SKM-1 treated with dmso at 0.1 percent for 144 hours (cell line): ENCODE results near the gene TAOK2.

Experiments used
- DNase-seq: peaks from one replicate; lab custom pipeline; 2025; ENCODE audit not compliant: unreplicated experiment; lab: John Stamatoyannopoulos, UW

Gene TAOK2

GRCh38 chr16:29987371-29988085, 13.9 kb downstream of the TAOK2 start:
- no peak for DNase-seq

- DNase-seq: no peak
Measured at GRCh38 chr16:29988346-29989075, 14.8 kb downstream of the TAOK2 start.

- no peak for DNase-seq
Measured at GRCh38 chr16:29989111-29989858, 15.6 kb downstream of the TAOK2 start.

GRCh38 chr16:29990034-29990433, 16.4 kb downstream of the TAOK2 start:
- DNase-seq: no peak

GRCh38 chr16:29990883-29991570, 17.4 kb downstream of the TAOK2 start:
- no peak for DNase-seq

- DNase-seq: no peak
Measured at GRCh38 chr16:29991571-29991904, 17.9 kb downstream of the TAOK2 start.

GRCh38 chr16:29992344-29992967, 18.8 kb downstream of the TAOK2 start:
- DNase-seq: no peak

- DNase-seq: no peak
Measured at GRCh38 chr16:29993191-29993902, 19.7 kb downstream of the TAOK2 start.

- no peak for DNase-seq
Measured at GRCh38 chr16:29993903-29994599, 20.4 kb downstream of the TAOK2 start.

GRCh38 chr16:29994600-29995323, 21.1 kb downstream of the TAOK2 start:
- no peak for DNase-seq

- DNase-seq: peak; percentile 79
Measured at GRCh38 chr16:29995324-29995910, 21.7 kb downstream of the TAOK2 start, which contains the start of gene HIRIP3. TSS of gene HIRIP3 (minus strand) at chr16:29995617. CDS start at chr16:29995605, 12 bp downstream.

GRCh38 chr16:29995911-29996765, 22.5 kb downstream of the TAOK2 start, which contains the start of gene INO80E:
TSS of gene INO80E (plus strand) at chr16:29996241. CDS start at chr16:29996311, 70 bp downstream.
- DNase-seq: peak; percentile 92

GRCh38 chr16:29996766-29997250, 23.1 kb downstream of the TAOK2 start:
- DNase-seq: no peak

GRCh38 chr16:29999605-30000004, 25.9 kb downstream of the TAOK2 start:
- DNase-seq: no peak

- no peak for DNase-seq
Measured at GRCh38 chr16:30000735-30001631, 27.3 kb downstream of the TAOK2 start.

GRCh38 chr16:30002614-30003346, 29.1 kb downstream of the TAOK2 start:
- DNase-seq: no peak
